T-helper 22 cell (primary cell): ENCODE data around the gene PITX1.
"Not testable (repeated sequence)": the region's sequence is repeated elsewhere in the genome, so short reads cannot be mapped to it uniquely, and the experiment has no call there.

Experiments used
- DNase-seq: peaks from one replicate; pipeline ENCODE4 v3.0.0-alpha.2; 2020; ENCODE audit warnings: low read depth

PITX1 gene

DNA sequence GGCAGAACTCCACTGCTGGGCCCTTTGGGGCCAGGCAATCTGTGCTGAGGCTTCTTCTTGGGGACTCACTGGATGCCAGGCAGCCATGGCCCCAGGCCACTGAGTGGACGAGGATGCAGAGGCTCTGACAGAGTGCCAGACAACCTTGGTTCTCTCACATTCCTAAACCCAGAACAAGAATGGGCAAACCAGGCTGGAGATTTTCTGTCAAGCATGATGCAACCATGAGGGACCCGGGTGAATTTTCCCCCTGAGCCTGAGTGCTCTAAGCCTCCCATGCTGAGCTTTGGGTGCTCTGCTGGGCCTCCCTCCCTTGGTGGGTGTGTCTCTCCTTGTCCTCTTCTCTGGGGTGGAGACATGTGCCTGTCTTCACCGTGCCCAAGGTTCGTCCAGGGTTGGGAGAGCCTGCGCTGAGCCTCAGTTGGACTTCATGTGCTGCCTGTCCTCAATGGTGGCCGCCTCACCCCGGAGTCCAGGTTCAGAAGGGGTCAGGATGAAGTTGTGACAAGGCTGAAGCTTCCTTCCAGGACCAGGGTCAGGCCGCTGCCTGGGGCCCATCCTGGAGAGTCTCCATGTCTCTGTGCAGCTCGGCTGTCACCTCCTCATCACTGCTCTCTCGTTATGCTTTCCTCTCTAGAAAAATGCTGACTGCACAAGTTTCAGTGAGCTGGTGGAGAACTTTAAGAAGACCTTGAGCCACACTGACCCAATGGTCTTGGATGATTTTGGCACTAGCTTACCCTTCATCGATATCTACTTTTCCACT, 24.1 kb downstream of the PITX1 start:
- DNase-seq, result no peak

- no peak for DNase-seq
These were observed 24.9 kb downstream of the PITX1 start for GRCh38 chr5:135008981-135009735.

DNA sequence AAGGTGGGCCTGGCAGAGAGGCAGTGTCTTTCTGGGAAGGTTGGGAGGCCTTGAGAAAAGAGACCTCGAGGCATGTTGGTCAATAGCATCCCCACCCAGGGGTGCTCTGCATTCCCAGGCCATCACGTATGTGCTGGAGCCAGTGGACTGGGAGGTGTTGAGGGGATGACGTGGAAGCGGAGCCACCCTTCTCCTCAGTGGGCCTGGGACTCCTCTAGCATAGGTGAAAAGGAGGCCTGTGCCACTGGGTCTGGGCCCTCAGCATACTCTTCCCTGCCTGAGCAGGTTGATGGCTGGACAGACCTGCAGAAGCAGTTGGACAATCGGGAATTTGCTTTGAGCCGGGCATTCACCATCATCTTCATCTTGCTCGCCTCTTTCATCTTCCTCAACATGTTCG, 25.5 kb downstream of the PITX1 start:
- DNase-seq, result no peak

- DNase-seq, result no peak
These were observed 26.2 kb downstream of the PITX1 start for GRCh38 chr5:135007749-135008363.

GRCh38 chr5:135007305-135007704, 26.7 kb downstream of the PITX1 start:
- no peak for DNase-seq

DNA sequence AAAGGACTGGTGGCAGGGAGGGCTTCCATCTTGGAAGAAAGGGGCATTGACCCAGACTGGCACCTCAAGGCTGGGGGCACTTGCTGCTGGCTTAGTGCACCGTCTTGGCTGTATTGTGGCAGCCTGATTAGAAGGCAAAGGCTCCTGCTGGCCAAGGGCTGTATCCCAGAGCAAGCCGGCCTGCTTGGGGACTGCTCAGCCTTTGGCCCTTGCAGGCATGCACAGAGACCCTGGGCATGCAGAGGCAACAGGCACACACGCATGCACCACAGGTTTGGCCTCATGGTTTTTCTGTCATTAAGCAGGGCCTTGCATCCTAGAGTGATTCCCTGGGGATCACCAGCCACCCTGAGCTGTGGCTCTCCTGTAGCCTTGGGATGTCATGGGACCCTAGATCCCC, 29.0 kb downstream of the PITX1 start:
- DNase-seq, result no peak

GRCh38 chr5:135004376-135004775, 29.7 kb downstream of the PITX1 start:
- DNase-seq, result no peak

DNA sequence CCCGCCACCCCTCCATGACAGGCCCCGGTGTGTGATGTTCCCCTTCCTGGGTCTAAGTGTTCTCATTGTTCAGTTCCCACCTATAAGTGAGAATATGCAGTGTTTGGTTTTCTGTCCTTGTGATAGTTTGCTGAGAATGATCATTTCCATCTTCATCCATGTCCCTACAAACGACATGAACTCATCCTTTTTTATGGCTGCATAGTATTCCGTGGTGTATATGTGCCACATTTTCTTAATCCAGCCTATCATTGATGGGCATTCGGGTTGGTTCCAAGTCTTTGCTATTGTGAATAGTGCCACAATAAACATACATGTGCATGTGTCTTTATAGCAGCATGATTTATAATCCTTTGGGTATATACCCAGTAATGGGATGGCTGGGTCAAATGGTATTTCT, 36.0 kb downstream of the PITX1 start:
- DNase-seq, result not testable (repeated sequence)

GRCh38 chr5:134997015-134997414, 37.0 kb downstream of the PITX1 start:
- DNase-seq, result no peak

DNA sequence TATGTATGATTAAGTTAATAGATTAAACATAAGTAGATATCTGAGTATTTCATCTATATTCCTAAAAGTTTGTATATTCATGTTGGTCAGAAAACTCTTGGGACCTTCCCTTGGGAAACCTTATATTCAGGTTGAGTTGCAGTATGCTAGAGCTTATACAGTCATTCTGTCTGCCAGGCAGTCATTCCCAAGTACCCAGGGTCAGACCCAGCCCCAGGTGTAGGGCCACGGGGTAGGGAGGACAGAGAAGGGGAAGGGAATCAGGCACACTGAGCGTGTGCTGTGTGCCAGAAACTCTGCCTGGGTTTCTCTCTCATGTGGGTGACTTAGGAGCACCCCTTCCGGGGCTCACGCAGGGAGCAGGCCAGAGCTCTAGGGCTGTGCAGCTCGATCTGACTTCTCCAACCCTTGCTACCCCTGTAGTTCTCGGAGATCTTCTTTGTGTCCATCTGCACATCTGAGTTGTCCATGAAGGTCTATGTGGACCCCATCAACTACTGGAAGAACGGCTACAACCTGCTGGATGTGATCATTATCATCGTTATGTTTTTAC, 38.1 kb downstream of the PITX1 start:
- DNase-seq, result no peak

- no peak for DNase-seq
These were observed 39.4 kb downstream of the PITX1 start for GRCh38 chr5:134994560-134995156.

DNA sequence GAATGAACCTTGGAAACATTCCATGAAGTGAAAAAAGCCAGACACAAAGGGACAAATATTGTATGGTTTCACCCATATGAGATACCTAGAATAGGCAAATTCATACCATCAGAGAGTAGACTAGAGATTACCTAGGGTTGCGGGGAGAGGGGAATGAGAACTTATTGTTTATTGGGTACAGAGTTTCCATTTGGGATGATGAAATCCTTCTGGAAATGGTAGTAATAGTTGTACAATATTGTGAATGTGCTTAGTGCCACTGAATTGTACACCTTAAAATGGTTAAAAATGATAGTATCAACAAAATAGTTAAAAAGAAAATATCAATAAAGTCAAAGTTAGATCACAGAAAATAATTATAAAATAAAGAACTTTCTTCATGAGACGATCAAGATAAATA, 40.9 kb downstream of the PITX1 start:
- DNase-seq, result no peak

DNA sequence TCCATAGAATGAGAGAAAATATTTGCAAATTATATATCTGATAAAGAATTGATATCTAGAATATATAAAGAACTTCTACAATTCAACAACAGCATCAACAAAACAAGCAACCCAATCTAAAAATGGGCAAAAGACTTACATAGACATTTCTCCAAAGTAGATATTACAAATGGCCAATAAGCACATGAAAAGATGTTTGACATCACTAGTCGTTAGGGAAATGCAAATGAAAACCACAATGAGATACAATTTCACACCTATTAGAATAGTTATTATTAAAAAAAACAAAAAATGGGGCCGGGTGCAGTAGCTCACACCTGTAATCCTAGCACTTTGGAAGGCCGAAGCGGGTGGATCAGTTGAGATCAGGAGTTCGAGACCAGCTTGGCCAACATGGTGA, 41.9 kb downstream of the PITX1 start:
- no peak for DNase-seq

GRCh38 chr5:134990183-134990582, 43.8 kb downstream of the PITX1 start:
- not testable (repeated sequence) for DNase-seq

DNA sequence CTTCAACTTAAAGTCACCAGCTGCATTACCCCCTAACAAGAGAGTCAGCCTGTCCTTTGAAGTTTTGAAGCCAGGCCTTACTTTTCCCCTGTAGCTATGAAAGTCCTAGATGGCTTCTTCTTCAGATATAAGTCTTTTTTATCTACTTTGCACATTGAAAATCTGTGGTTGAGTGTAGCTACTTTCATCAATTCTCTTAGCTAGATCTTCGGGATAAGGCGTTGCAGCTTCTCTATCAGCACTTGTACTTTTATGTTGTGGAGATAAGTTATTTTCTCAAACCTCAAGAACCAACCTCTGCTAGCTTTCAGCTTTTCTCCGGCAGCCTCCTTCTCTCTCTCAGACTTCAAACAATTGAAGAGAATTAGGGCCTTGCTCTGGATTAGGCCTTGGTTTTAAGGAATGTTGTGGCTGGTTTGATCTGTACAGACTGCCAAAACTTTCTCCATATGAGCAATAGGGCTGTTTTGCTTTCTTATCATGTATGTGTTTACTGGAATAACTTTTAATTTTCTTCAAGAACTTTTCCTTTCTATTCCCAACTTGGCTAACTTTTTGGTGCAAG, 44.7 kb downstream of the PITX1 start:
- DNase-seq, result no peak

- no peak for DNase-seq
These were observed 51.8 kb downstream of the PITX1 start for GRCh38 chr5:134982230-134982629.

DNA sequence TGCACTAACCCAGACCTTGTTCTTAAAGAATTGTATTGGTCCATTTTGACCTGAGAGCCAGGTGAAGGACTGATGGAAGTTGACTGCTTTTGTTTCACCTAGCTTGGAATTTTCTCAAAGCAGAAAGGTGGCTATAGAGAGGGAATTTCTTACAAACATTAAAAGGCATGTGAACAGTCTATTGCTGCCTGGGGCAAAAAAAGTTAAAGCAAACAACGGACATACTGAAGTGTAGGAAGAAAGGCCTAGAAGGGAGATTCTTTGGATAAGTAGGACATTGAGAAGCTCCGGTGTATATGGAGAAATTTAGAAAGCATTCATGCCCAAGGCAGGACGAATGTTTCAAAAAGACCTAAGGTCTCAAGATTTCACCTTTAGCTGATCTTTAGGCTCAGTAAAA, 54.6 kb downstream of the PITX1 start:
- no peak for DNase-seq
